GM23338 (cell line): ENCODE data around the gene GPC6. TPM values are rescaled to one million over a fixed set of nuclear protein-coding genes. Genes with fewer than 3 reads are reported as not detected.
"Not testable (repeated sequence)": the region's sequence is repeated elsewhere in the genome, so short reads cannot be mapped to it uniquely, and the experiment has no call there.

Experiments
- ATAC-seq: fragments of 200-7000 bp; cut with Tn5 transposase; 3 replicates; pipeline ENCODE4 v1.9.1; 2020
- DNase-seq: peaks from one replicate; pipeline ENCODE4 v3.0.0-alpha.2; 2015; ENCODE audit warnings: low spot score
- H2AFZ ChIP-seq: fragments of 200-600 bp; sonication (generic); 2 replicates; pipeline ENCODE4 v1.8.0; 2016; ENCODE audit warnings: antibody characterized with exemption, mild to moderate bottlenecking, moderate library complexity
- H3F3A ChIP-seq: fragments of 200-600 bp; sonication (generic); replicated peaks from 2 replicates; pipeline ENCODE4 v1.8.0; 2017; ENCODE audit warnings: antibody characterized with exemption, mixed run types, low read depth
- H3K27ac ChIP-seq: fragments of 200-600 bp; sonication (generic); 2 replicates; pipeline ENCODE4 v1.6.1; 2016; ENCODE audit warnings: low read depth
- H3K27me3 ChIP-seq: fragments of 200-600 bp; sonication (generic); 2 replicates; pipeline ENCODE4 v1.8.0; 2016; ENCODE audit warnings: mild to moderate bottlenecking, mixed run types, moderate library complexity; ENCODE audit not compliant: insufficient read depth
- H3K36me3 ChIP-seq: fragments of 200-600 bp; sonication (generic); 2 replicates; pipeline ENCODE4 v1.8.0; 2016; ENCODE audit warnings: mild to moderate bottlenecking; ENCODE audit not compliant: insufficient read depth
- H3K4me1 ChIP-seq: fragments of 200-600 bp; sonication (generic); 2 replicates; pipeline ENCODE4 v1.8.0; 2016; ENCODE audit warnings: mild to moderate bottlenecking, moderate library complexity; ENCODE audit not compliant: insufficient read depth
- H3K4me2 ChIP-seq: fragments of 200-600 bp; sonication (generic); 2 replicates; pipeline ENCODE4 v1.7.1; 2017; ENCODE audit warnings: mixed run types
- H3K4me3 ChIP-seq: fragments of 200-600 bp; sonication (generic); 2 replicates; pipeline ENCODE4 v1.6.1; 2016; ENCODE audit warnings: mixed run types
- H3K79me2 ChIP-seq: fragments of 200-600 bp; sonication (generic); replicated peaks from 2 replicates; pipeline ENCODE4 v1.8.0; 2017; ENCODE audit warnings: mild to moderate bottlenecking; ENCODE audit not compliant: insufficient read depth
- H3K9me2 ChIP-seq: fragments of 200-600 bp; sonication (generic); 2 replicates; pipeline ENCODE4 v1.8.0; 2017; ENCODE audit not compliant: insufficient read depth
- H4K20me1 ChIP-seq: fragments of 200-600 bp; sonication (generic); replicated peaks from 2 replicates; pipeline ENCODE4 v1.8.0; 2017; ENCODE audit warnings: mild to moderate bottlenecking; ENCODE audit not compliant: insufficient read depth
- H3K27ac Mint-ChIP-seq: 2 replicates; pipeline ENCODE4 v1.8.0; 2020; ENCODE audit warnings: inconsistent platforms, mild to moderate bottlenecking, moderate library complexity, mixed read lengths
- H3K27me3 Mint-ChIP-seq: 3 replicates; pipeline ENCODE4 v1.8.0; 2022; ENCODE audit warnings: low read depth, mild to moderate bottlenecking, moderate library complexity, mixed read lengths, inconsistent platforms; ENCODE audit not compliant: insufficient read depth, poor library complexity
- H3K36me3 Mint-ChIP-seq: 3 replicates; pipeline ENCODE4 v1.8.0; 2021; ENCODE audit warnings: low read depth, mild to moderate bottlenecking, inconsistent platforms, moderate library complexity, mixed read lengths
- H3K4me1 Mint-ChIP-seq: 3 replicates; pipeline ENCODE4 v1.8.0; 2020; ENCODE audit warnings: mild to moderate bottlenecking, inconsistent platforms, mixed read lengths
- H3K4me3 Mint-ChIP-seq: 3 replicates; pipeline ENCODE4 v1.8.0; 2021; ENCODE audit warnings: moderate library complexity, mild to moderate bottlenecking, inconsistent platforms, mixed read lengths
- H3K9me3 Mint-ChIP-seq: 3 replicates; pipeline ENCODE4 v1.8.0; 2020; ENCODE audit warnings: moderate library complexity, mild to moderate bottlenecking, inconsistent platforms, mixed read lengths
- CREB1 ChIP-seq: fragments of 250-450 bp; sonication (Bioruptor Pico); IDR thresholded peaks from 2 replicates; pipeline ENCODE4 v1.5.0; 2020; ENCODE audit warnings: low read depth, mild to moderate bottlenecking, moderate library complexity
- POLR2AphosphoS5 ChIP-seq: IDR thresholded peaks from 2 replicates; pipeline ENCODE4 v1.6.1; 2016; ENCODE audit warnings: antibody characterized with exemption, low read depth
- REST ChIP-seq: IDR thresholded peaks from one replicate; pipeline ENCODE4 v1.6.1; 2018; ENCODE audit warnings: antibody characterized with exemption; ENCODE audit not compliant: unreplicated experiment
- STAT1 ChIP-seq: IDR thresholded peaks from one replicate; pipeline ENCODE4 v1.6.1; 2016; ENCODE audit warnings: antibody characterized with exemption; ENCODE audit not compliant: unreplicated experiment
- polyA plus RNA-seq: library from polyadenylated mRNA; unstranded; fragments of >200 nt; fragmentation: Nextera tagmentation; extraction: Ambion mirVana; gene quantifications from 2 replicates; pipeline ENCODE4 v1.2.1, GENCODE V29; 2016
- total RNA-seq: library from RNA; depleted of rRNA; stranded (reverse); fragments of >200 nt; shearing (Covaris generic); gene quantifications from 2 replicates; pipeline ENCODE4 v1.2.3, GENCODE V29; 2014
- TF ChIP-seq, protein P1 (sequence below): IDR thresholded peaks from 2 replicates; pipeline ENCODE4 v1.6.1; 2016; ENCODE audit warnings: antibody characterized with exemption

GPC6 gene
- total and polyA plus RNA-seq, 2 experiments from 2014 or later, result 6.4 to 28.6 TPM

- Mint-ChIP-seq H3K9me3 (peaks cover 3% of the 10 kb centered on the region), H3K4me1 (peaks cover 15% of the 10 kb centered on the region; the same call in 2 of the 3 replicates), H3K36me3 (peaks cover 4% of the 10 kb centered on the region), H3K27me3 (no peaks in the 10 kb centered on the region), H3K27ac (peak overlapping the region; percentile 3; the same call in 1 of the 2 replicates), H3K4me3 (no peak overlapping the region)
- no peak for DNase-seq
- Histone ChIP-seq H3K79me2 (no peaks in the 10 kb centered on the region), H3K4me3 (no peak overlapping the region), H3K27ac (no peak overlapping the region; the same call in 1 of the 2 replicates), H4K20me1 (no peaks in the 10 kb centered on the region), H3K4me2 (peak overlapping the region; percentile 28; the same call in 1 of the 2 replicates), H3K9me2 (no peaks in the 10 kb centered on the region), H3F3A (no peaks in the 10 kb centered on the region), H2AFZ (no peak overlapping the region), H3K27me3 (no peaks in the 10 kb centered on the region), H3K4me1 (peaks cover 23% of the 10 kb centered on the region), H3K36me3 (no peaks in the 10 kb centered on the region)
- TF ChIP-seq STAT1 (no peak), REST (no peak)
- TF ChIP-seq, protein P1, sequence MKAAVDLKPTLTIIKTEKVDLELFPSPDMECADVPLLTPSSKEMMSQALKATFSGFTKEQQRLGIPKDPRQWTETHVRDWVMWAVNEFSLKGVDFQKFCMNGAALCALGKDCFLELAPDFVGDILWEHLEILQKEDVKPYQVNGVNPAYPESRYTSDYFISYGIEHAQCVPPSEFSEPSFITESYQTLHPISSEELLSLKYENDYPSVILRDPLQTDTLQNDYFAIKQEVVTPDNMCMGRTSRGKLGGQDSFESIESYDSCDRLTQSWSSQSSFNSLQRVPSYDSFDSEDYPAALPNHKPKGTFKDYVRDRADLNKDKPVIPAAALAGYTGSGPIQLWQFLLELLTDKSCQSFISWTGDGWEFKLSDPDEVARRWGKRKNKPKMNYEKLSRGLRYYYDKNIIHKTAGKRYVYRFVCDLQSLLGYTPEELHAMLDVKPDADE, result no peak
- no peak for ATAC-seq
Observed at GRCh38 chr13:93200626-93201025, 26.0 kb upstream of the GPC6 start.

GRCh38 chr13:93201992-93202558 is 24.5 kb upstream of the GPC6 start:
- H3K4me3 Mint-ChIP-seq, result no peak overlapping the region
- no peak overlapping the region; the same call in 1 of the 2 replicates for H3K27ac Mint-ChIP-seq
- DNase-seq (no peak), ATAC-seq (no peak)
- no peaks in the 10 kb centered on the region for H3K27me3 ChIP-seq
- no peaks in the 10 kb centered on the region for H4K20me1 ChIP-seq
- no peak overlapping the region for H2AFZ ChIP-seq
- peaks cover 3% of the 10 kb centered on the region; the same call in 2 of the 3 replicates for H3K36me3 Mint-ChIP-seq
- no peak overlapping the region; the same call in 1 of the 2 replicates for H3K27ac ChIP-seq
- peaks cover 17% of the 10 kb centered on the region; the same call in 2 of the 3 replicates for H3K4me1 Mint-ChIP-seq
- H3K9me3 Mint-ChIP-seq, result no peaks in the 10 kb centered on the region
- no peaks in the 10 kb centered on the region for H3K36me3 ChIP-seq
- no peaks in the 10 kb centered on the region for H3K9me2 ChIP-seq
- peaks cover 23% of the 10 kb centered on the region for H3K4me1 ChIP-seq
- no peak overlapping the region for H3K4me3 ChIP-seq
- no peak overlapping the region for H3K4me2 ChIP-seq
- TF ChIP-seq CREB1 (CRISPR knock-in tag) (no peak), POLR2AphosphoS5 (no peak)
- H3K79me2 ChIP-seq, result no peaks in the 10 kb centered on the region
- no peaks in the 10 kb centered on the region for H3K27me3 Mint-ChIP-seq
- H3F3A ChIP-seq, result no peaks in the 10 kb centered on the region

- H3K4me3 ChIP-seq, H3K27ac Mint-ChIP-seq, H3K36me3 ChIP-seq, H3K36me3 Mint-ChIP-seq, H3K27me3 ChIP-seq, H4K20me1 ChIP-seq, H3K4me1 Mint-ChIP-seq, ATAC-seq, H3F3A ChIP-seq, H3K4me2 ChIP-seq, H3K9me2 ChIP-seq, H3K79me2 ChIP-seq, DNase-seq, H3K27me3 Mint-ChIP-seq, H3K9me3 Mint-ChIP-seq, H3K4me1 ChIP-seq, H3K27ac ChIP-seq, H3K4me3 Mint-ChIP-seq, H2AFZ ChIP-seq: not testable (repeated sequence)
Observed at GRCh38 chr13:93206778-93207392, 19.7 kb upstream of the GPC6 start.
